ENCODE measurements around the gene S1PR3. TPM values are rescaled to one million over a fixed set of nuclear protein-coding genes. Genes with fewer than 3 reads are reported as not detected.

S1PR3 gene
- total and polyA plus RNA-seq, 4 donors = 1.4 to 4.5 (median 2.9) TPM

DNA sequence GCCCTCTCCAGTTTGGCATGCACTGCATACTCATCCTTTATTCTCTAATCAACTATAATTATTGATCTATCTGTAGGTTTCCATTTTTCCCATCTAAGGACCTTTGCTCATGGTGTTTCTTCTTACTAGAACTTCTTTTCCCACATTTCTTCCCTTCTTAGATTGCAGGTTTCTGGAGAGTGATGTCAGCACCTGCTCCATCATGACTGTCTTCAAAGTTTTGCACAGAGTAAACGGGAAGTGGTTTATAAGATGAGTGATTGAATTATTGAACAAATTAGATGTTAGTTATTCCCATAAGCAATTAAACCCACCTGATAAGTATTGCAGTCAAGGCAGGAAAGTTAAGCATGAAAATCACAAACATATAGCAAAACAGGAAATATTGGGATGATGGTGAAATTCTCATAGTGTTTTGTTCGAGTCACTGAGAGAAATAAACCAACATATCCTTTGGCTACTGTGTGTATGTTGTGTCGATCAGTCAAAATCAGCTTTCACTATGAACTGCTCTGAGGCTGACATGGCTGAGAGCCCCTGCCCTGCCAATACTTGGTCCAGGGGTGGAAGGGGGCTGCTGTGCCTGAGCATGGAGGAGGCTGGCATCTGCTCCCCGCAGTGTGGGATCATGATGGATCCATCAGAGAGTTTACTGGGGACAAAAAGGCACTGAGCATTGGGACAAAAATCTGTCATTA lies 45.5 kb upstream of the S1PR3 start (continued):
- no peak for TF ChIP-seq MAX (IDR thresholded peaks at IDR 0.05)
- no peak for TF ChIP-seq NR2F2 (IDR thresholded peaks at IDR 0.05)
- TF ChIP-seq HNF4A (conservative IDR thresholded peaks at IDR 0.05) = no peak
- no peak for TF ChIP-seq EGR1 (IDR thresholded peaks at IDR 0.05; ENCODE audit: low read depth in 2 of 2)

- DNase-seq (ENCODE audit: low spot score) = no peak
- no peak overlapping the region for H3K9ac ChIP-seq (ENCODE audit: low read depth in 1 of 2, low read length in 2 of 2)
- no peaks in the 10 kb centered on the region for H3K9me3 ChIP-seq (ENCODE audit: control insufficient read depth in 4 of 4, low read length in 3 of 4)
- TF ChIP-seq EGR1 (IDR thresholded peaks at IDR 0.05; ENCODE audit: low read depth in 2 of 2) = no peak
- no peak for TF ChIP-seq RAD21 (IDR thresholded peaks at IDR 0.05)
- TF ChIP-seq TAF1 (conservative IDR thresholded peaks at IDR 0.05) = no peak
- no peak for TF ChIP-seq NR2F2 (IDR thresholded peaks at IDR 0.05)
- TF ChIP-seq HNF4A (conservative IDR thresholded peaks at IDR 0.05) = no peak
- TF ChIP-seq HNF4G (IDR thresholded peaks at IDR 0.05) = no peak
- TF ChIP-seq JUND (IDR thresholded peaks at IDR 0.05) = no peak
- no peak for TF ChIP-seq FOXA1 (IDR thresholded peaks at IDR 0.05)
- TF ChIP-seq GABPA (IDR thresholded peaks at IDR 0.05 in 1 of 2, conservative IDR thresholded peaks at IDR 0.05 in 1 of 2) = no peak
- no peak for TF ChIP-seq ATF3 (IDR thresholded peaks at IDR 0.05)
- TF ChIP-seq, protein P1, sequence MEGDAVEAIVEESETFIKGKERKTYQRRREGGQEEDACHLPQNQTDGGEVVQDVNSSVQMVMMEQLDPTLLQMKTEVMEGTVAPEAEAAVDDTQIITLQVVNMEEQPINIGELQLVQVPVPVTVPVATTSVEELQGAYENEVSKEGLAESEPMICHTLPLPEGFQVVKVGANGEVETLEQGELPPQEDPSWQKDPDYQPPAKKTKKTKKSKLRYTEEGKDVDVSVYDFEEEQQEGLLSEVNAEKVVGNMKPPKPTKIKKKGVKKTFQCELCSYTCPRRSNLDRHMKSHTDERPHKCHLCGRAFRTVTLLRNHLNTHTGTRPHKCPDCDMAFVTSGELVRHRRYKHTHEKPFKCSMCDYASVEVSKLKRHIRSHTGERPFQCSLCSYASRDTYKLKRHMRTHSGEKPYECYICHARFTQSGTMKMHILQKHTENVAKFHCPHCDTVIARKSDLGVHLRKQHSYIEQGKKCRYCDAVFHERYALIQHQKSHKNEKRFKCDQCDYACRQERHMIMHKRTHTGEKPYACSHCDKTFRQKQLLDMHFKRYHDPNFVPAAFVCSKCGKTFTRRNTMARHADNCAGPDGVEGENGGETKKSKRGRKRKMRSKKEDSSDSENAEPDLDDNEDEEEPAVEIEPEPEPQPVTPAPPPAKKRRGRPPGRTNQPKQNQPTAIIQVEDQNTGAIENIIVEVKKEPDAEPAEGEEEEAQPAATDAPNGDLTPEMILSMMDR (IDR thresholded peaks at IDR 0.05; ENCODE audit: low read depth, low read length, missing input control) = no peak
- no peak for TF ChIP-seq RXRA (IDR thresholded peaks at IDR 0.05)
- TF ChIP-seq, protein P2, sequence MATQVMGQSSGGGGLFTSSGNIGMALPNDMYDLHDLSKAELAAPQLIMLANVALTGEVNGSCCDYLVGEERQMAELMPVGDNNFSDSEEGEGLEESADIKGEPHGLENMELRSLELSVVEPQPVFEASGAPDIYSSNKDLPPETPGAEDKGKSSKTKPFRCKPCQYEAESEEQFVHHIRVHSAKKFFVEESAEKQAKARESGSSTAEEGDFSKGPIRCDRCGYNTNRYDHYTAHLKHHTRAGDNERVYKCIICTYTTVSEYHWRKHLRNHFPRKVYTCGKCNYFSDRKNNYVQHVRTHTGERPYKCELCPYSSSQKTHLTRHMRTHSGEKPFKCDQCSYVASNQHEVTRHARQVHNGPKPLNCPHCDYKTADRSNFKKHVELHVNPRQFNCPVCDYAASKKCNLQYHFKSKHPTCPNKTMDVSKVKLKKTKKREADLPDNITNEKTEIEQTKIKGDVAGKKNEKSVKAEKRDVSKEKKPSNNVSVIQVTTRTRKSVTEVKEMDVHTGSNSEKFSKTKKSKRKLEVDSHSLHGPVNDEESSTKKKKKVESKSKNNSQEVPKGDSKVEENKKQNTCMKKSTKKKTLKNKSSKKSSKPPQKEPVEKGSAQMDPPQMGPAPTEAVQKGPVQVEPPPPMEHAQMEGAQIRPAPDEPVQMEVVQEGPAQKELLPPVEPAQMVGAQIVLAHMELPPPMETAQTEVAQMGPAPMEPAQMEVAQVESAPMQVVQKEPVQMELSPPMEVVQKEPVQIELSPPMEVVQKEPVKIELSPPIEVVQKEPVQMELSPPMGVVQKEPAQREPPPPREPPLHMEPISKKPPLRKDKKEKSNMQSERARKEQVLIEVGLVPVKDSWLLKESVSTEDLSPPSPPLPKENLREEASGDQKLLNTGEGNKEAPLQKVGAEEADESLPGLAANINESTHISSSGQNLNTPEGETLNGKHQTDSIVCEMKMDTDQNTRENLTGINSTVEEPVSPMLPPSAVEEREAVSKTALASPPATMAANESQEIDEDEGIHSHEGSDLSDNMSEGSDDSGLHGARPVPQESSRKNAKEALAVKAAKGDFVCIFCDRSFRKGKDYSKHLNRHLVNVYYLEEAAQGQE (IDR thresholded peaks at IDR 0.05) = no peak
- no peak for TF ChIP-seq FOXA2 (IDR thresholded peaks at IDR 0.05)
- TF ChIP-seq SP1 (IDR thresholded peaks at IDR 0.05) = no peak
- no peak overlapping the region for H3K27ac ChIP-seq (ENCODE audit: low read depth in 1 of 2, low read length in 2 of 2)
- no peaks in the 10 kb centered on the region for H3K27me3 ChIP-seq (ENCODE audit: control insufficient read depth in 4 of 4, insufficient read depth in 4 of 4, low read length in 3 of 4)
- no peaks in the 10 kb centered on the region for H3K36me3 ChIP-seq (ENCODE audit: control insufficient read depth in 4 of 4, insufficient read depth in 3 of 4, low read depth in 1 of 4, low read length in 3 of 4)
- WGBS = 59% methylated on average over 5 of the region's 5 CpGs
- H3K4me1 ChIP-seq (ENCODE audit: control insufficient read depth in 4 of 4, insufficient read depth in 4 of 4, low read length in 3 of 4) = no peaks in the 10 kb centered on the region
- H3K4me3 ChIP-seq (ENCODE audit: low read depth in 1 of 3, low read length in 3 of 3) = no peak overlapping the region
Observed at GRCh38 chr9:88947581-88948573, 43.4 kb upstream of the S1PR3 start.
